ENCODE data around the gene DCANP1. TPM values are rescaled to one million over a fixed set of nuclear protein-coding genes. Genes with fewer than 3 reads are reported as not detected.

The DCANP1 gene
- total and polyA plus RNA-seq, 4 donors, result 0.05 TPM; not detected in 3

DNA sequence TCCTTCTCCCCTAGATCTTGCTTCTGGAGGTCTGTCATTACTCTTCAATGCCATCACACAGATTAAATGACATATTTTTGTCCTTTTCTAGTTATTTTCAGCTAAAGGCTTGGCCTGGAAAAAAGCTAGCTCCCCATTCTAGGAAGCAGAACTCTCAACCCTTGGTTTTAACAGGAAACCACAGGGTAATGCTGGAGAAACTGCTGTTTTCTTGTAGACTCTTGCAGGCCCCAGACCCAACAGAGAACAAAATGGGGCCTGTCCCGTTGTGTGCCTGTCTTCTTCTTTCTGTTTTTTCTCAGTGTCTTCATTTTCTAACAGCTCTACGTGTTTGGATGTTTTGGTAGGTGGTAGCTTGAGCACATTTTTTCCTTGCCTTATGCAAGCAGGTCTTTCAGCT is 21.5 kb downstream of the DCANP1 start:
- Histone ChIP-seq H3K9ac (ENCODE audit: low read depth in 1 of 2, low read length in 2 of 2) (no peak overlapping the region), H3K4me3 (ENCODE audit: low read depth in 1 of 3, low read length in 3 of 3) (no peak overlapping the region), H3K36me3 (ENCODE audit: control insufficient read depth in 4 of 4, insufficient read depth in 3 of 4, low read depth in 1 of 4, low read length in 3 of 4) (no peaks in the 10 kb centered on the region), H3K27me3 (ENCODE audit: control insufficient read depth in 4 of 4, insufficient read depth in 4 of 4, low read length in 3 of 4) (peaks cover 0 to 4% (median 0%) of the 10 kb centered on the region in 4 donors), H3K9me3 (ENCODE audit: control insufficient read depth in 4 of 4, low read length in 3 of 4) (peaks cover 0 to 12% (median 7%) of the 10 kb centered on the region in 4 donors), H3K4me1 (ENCODE audit: control insufficient read depth in 4 of 4, insufficient read depth in 4 of 4, low read length in 3 of 4) (no peaks in the 10 kb centered on the region), H3K27ac (ENCODE audit: low read depth in 1 of 2, low read length in 2 of 2) (no peak overlapping the region)
- 43% methylated on average over 2 of the region's 2 CpGs for WGBS
- no peak for DNase-seq (ENCODE audit: low spot score)
- no peak for TF ChIP-seq TAF1 (conservative IDR thresholded peaks at IDR 0.05)
- TF ChIP-seq, protein P1, sequence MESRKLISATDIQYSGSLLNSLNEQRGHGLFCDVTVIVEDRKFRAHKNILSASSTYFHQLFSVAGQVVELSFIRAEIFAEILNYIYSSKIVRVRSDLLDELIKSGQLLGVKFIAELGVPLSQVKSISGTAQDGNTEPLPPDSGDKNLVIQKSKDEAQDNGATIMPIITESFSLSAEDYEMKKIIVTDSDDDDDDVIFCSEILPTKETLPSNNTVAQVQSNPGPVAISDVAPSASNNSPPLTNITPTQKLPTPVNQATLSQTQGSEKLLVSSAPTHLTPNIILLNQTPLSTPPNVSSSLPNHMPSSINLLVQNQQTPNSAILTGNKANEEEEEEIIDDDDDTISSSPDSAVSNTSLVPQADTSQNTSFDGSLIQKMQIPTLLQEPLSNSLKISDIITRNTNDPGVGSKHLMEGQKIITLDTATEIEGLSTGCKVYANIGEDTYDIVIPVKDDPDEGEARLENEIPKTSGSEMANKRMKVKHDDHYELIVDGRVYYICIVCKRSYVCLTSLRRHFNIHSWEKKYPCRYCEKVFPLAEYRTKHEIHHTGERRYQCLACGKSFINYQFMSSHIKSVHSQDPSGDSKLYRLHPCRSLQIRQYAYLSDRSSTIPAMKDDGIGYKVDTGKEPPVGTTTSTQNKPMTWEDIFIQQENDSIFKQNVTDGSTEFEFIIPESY (IDR thresholded peaks at IDR 0.05), result no peak
- TF ChIP-seq NR2F2 (IDR thresholded peaks at IDR 0.05), result no peak
- TF ChIP-seq RAD21 (IDR thresholded peaks at IDR 0.05), result no peak
- no peak for TF ChIP-seq FOXA2 (IDR thresholded peaks at IDR 0.05)
- TF ChIP-seq JUND (IDR thresholded peaks at IDR 0.05), result no peak
- TF ChIP-seq, protein P2, sequence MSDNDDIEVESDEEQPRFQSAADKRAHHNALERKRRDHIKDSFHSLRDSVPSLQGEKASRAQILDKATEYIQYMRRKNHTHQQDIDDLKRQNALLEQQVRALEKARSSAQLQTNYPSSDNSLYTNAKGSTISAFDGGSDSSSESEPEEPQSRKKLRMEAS (IDR thresholded peaks at IDR 0.05), result no peak
- TF ChIP-seq SP1 (IDR thresholded peaks at IDR 0.05), result no peak

DNA sequence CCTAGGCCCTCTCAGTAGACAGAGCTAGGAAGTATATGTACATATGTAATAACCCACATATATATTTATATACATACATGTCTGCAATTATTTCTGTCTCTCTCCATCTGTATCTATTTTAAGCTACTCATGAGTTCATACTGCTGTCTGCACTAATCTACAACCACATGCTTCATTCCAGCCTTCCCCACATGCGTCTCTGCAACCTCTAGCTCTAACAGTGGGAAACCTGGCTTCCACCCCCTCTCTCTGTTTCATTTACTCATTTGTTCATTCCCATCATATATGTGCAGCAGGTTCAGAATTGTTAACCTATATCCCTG is 23.3 kb downstream of the DCANP1 start:
- Histone ChIP-seq H3K9me3 (ENCODE audit: control insufficient read depth in 4 of 4, low read length in 3 of 4) (peaks cover 0 to 8% (median 4%) of the 10 kb centered on the region in 4 donors), H3K4me1 (ENCODE audit: control insufficient read depth in 4 of 4, insufficient read depth in 4 of 4, low read length in 3 of 4) (no peaks in the 10 kb centered on the region), H3K27me3 (ENCODE audit: control insufficient read depth in 4 of 4, insufficient read depth in 4 of 4, low read length in 3 of 4) (peaks cover 0 to 4% (median 0%) of the 10 kb centered on the region in 4 donors), H3K27ac (ENCODE audit: low read depth in 1 of 2, low read length in 2 of 2) (no peak overlapping the region), H3K9ac (ENCODE audit: low read depth in 1 of 2, low read length in 2 of 2) (no peak overlapping the region), H3K4me3 (ENCODE audit: low read depth in 1 of 3, low read length in 3 of 3) (no peak overlapping the region), H3K36me3 (ENCODE audit: control insufficient read depth in 4 of 4, insufficient read depth in 3 of 4, low read depth in 1 of 4, low read length in 3 of 4) (no peaks in the 10 kb centered on the region)
- no peak for DNase-seq (ENCODE audit: low spot score)
- TF ChIP-seq JUND (IDR thresholded peaks at IDR 0.05), result no peak
- no peak for TF ChIP-seq NR2F2 (IDR thresholded peaks at IDR 0.05)
- TF ChIP-seq, protein P1 (IDR thresholded peaks at IDR 0.05), result no peak
- no peak for TF ChIP-seq HNF4A (conservative IDR thresholded peaks at IDR 0.05)
- TF ChIP-seq TAF1 (conservative IDR thresholded peaks at IDR 0.05), result no peak
- TF ChIP-seq, protein P3, sequence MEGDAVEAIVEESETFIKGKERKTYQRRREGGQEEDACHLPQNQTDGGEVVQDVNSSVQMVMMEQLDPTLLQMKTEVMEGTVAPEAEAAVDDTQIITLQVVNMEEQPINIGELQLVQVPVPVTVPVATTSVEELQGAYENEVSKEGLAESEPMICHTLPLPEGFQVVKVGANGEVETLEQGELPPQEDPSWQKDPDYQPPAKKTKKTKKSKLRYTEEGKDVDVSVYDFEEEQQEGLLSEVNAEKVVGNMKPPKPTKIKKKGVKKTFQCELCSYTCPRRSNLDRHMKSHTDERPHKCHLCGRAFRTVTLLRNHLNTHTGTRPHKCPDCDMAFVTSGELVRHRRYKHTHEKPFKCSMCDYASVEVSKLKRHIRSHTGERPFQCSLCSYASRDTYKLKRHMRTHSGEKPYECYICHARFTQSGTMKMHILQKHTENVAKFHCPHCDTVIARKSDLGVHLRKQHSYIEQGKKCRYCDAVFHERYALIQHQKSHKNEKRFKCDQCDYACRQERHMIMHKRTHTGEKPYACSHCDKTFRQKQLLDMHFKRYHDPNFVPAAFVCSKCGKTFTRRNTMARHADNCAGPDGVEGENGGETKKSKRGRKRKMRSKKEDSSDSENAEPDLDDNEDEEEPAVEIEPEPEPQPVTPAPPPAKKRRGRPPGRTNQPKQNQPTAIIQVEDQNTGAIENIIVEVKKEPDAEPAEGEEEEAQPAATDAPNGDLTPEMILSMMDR (IDR thresholded peaks at IDR 0.05; ENCODE audit: low read depth, low read length, missing input control), result no peak
- TF ChIP-seq FOXA1 (IDR thresholded peaks at IDR 0.05), result no peak
- no peak for TF ChIP-seq EGR1 (IDR thresholded peaks at IDR 0.05; ENCODE audit: low read depth in 2 of 2)
- WGBS, result 91% methylated on average over 1 of the region's 1 CpG
